CD4-positive, alpha-beta T cell treated with Interferon alpha-2 for 1 hour (primary cell): ENCODE results near the gene NEK11.

Source experiments
- DNase-seq, 2 donors: peaks; one replicate each; pipeline ENCODE4 v3.0.0-alpha.2; 2020 to 2022

Gene NEK11

DNA sequence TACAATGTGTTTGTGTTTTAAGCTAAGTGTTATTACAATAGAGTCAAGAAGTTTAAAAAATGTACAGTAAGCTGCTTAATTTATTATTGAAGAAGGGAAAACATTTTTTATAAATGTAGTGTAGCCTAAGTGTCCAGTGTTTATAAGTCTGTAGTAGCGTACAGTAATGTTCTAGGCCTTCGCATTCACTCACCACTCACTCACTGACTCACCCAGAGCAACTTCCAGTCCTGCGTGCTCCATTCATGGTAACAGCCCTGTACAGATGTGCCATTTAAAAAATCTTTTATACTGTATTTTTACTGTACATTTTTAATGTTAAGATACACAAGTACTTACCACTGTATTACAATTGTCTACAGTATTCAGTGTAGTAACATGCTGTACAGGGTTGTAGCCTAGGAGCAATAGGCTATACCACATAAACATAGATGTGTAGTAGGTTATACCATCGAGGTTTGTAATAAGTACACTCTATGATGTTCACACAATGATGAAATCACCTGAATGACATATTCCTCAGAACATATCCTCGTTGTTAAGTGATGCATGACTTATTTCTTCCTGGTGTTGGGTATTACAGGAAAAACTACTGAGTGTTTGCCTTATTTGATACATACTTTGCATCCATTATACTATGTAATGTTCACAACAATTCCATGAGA, 198.3 kb downstream of the NEK11 start:
- no peak for DNase-seq

DNA sequence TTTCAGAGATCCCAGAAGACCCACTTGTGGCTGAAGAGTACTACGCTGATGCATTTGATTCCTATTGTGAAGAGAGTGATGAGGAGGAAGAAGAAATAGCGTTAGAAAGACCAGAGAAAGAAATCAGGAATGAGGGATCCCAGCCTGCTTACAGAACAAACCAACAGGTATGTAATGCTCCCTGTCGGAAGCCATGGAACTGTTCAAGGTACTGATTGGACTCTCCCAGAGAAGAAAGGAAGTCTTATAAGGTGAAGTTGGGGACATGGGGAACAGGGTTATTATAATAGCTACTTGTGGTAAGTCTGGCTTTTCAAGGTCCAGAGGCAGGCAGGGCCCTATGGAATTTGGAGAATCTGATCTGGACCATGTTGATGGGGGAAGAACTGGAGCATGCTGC, 201.8 kb downstream of the NEK11 start:
- no peak for DNase-seq

DNA sequence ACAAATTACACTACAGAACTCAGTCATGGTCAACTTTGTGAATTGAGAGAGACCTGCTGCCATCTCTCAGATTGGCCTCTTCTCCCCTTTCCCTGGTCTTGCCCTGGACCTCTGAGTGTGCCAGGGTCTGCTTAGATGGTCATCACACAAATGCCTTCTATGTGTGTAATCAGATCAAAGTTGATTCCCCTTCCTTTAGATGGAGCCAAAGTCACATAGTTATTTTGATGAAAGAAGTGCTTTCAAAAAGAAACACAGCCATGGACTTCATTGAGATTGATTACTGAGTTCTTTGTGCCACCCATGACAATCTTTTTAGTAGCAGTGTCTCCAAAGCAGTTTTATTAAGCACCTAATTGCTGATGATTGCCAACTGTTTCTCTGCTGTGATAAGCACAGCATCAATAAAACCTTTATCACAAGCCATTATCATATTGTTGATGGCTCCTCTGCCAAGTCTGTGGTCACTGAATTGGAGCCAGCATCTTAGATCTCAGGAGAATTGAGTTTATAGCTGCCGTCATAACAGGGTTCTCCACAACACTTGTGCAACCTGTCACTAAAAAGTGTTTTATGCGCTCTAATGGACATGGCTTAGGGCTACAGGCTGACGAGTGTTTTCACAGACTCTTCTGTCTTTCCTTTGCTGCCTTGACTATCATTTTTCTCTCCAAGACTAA, 205.2 kb downstream of the NEK11 start:
- DNase-seq, result no peak

DNA sequence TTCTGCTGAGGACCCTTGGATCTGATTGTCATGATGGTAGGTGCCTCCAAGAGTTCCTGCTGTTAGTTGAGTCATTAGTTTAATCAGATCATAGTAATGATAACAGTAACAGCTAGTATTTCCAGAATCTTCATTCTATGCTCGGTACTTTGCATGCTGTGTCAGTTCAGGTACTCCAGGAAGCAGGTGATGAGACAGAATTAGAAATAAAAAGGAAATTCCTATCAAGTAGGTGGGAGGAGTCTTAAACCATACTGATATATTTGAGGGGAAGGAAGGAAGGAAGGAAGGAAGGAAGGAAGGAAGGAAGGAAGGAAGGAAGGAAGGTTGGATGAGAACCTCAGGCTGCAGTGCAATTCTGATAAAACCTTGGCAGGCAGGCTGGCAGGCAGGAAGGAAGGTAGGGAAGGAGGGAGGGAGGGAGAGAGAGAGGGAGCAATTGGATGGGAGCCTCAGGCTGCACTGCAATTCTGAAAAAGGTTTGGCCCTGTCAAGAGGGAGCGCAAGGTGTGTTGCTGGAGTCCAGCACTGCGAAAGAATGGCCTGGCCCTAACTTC, 206.1 kb downstream of the NEK11 start:
- no peak for DNase-seq

DNA sequence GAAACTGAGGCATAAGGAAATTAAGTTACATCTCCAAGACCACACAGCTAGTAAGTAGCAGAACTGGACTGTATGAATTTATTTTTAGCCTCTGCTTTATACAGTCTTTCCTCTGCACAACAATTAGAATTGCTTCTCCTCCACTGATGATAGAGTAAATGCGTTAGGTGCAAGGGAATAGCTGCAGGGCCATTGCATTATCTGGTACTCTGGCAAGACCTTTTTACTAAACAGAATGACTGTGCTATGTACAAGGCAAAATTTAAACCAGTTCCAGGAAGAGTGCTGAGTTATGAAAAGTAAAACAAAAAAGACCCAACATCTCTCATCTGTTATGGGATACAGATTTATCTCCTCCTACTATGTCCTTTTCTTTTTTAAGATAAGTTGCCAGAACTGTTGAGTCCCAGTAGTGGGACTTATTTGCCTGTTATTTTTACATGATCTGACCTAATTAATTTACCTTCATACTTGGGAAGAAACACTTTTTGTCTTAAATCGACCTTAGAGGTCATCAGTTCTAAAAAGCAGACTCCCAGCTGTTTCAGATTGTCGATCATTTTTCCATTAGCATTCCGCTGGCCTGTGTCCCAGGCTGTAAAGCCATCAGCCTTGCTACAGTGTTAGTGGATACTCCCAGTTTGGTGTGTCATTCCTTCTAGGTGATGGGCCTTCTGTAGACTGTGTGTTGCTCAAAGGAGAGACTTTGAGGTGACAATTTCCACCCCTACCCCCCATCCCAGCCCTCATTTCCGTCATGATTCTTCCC, 207.4 kb downstream of the NEK11 start:
- no peak for DNase-seq

DNA sequence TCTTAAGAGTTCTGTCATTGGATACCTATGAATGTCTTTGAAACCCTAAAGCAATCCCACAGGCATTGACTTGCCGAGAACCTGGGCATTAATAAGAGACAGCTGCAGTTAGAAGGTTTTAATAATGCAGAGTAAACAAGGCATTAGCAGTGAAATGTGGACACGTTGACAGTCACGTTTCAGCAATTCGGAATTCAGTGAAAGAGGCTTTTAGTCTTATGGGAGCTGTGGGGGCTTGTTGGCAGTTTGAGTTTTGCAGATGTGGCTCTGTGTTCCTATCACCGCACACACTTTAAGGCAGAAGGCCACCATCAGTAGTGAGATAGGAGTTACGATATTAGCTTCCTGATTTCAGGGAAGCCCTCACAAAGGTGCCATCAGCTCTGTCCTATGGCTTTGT, 209.7 kb downstream of the NEK11 start:
- DNase-seq, result no peak

DNA sequence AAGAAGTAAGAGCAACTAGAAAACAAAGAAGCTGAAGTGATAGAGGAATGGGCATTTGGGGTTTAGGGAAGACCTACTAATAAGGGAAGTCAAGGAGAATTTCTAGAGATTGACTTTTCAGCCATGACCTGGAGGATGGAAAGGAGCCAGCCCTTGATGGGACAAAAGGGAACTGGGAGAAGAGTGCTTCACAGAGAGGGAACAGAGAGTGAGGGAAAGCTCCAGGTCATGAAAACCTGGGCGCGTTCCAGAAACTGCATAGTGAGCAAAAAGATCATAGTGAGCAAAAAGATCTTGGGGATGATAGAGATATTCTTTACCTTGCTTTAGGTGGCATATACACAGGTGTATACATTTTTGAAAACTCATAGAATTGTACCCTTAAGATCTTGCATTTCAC, 211.8 kb downstream of the NEK11 start:
- no peak for DNase-seq

DNA sequence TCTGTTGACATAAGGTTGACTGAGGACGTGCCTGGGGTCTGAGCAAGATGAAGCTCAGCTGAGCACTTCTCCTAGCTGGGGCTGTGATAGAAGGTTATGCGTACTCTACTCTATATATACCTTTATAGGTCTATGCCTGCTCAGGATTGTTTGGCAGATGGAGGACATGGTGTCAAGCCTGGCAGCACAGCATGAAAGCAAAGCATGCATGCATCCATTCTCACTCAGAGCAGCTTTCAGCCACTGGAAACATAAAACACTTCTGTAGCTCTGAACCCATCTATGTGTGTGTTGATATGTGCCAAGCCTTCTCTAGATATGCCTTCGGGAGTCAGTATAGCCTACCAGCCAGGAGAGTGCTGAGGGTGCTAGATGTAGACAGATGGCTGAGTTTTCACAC, 212.6 kb downstream of the NEK11 start:
- DNase-seq, result no peak

DNA sequence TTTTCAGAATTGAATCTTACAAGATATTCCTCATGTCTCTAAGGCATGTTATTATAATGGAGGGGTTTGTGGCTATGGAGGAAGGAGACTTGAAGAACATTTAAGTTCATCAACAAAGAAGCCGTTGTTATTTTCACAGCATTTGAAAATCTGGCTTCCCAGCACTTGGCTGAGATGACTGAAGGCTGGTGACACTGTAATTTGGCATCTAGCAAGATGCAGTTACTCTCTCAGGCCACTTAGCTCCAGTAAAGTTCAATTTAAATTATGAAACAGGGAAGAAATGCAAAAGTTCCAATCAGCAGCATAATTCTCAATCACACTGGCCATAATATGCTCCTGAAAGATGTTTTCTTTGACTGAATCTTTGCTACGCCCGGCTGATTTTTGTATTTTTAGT, 215.5 kb downstream of the NEK11 start:
- no peak for DNase-seq

DNA sequence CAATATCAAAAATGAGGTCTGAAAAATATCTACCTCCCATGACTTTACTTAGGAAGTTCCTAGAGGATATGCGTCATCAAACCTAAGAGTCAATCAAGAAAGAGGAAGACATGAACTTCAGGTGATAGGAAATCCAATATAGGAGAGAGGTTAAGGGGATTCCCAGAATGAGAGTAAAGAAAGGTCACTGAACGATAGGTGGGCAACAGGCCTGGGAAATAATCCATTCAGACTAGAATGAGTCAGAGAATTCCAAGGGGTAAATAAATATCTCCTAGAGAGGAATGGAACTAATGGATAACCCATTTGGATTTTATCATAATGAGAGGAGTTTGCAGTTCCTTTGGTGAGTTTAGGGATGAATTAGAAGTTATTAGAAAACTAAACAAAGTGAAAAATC, 223.8 kb downstream of the NEK11 start:
- DNase-seq, result no peak

DNA sequence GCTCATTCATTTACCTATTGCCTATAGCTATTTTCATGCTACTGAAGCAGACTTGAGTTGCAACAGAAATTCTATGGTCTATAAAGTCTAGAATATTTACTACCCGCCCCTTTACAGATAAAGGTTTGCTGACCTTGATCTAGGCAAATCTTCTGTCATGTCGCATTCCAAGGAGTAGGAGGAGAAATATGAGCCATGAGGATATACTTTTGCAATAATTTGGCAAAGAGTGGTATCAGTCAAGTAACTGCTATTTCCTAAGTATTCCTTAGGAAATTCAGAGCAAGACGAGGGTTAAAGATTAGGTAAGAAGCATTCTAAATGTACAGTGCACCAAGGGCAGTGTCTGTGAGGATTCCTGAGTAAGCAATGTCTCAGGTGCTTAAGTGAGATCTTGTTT, 233.8 kb downstream of the NEK11 start:
- no peak for DNase-seq

DNA sequence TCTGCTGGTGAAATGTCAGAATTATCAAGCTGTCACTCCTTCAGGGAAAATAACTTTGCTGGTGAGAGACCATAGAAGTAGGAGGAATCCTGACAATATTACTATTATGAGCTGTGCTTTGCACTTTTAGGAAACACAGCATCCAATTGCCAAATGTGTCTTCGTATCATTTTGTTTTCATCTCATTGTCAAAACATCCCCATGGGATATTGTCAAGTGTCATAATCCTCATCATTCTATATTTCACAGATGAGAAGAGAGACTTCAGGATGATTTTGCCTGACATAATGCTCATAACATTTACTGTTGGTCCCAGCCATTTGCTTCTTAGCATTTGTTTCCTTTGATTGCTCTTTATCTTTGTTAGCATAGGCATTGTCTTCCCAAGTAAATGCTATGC, 234.4 kb downstream of the NEK11 start:
- no peak for DNase-seq

DNA sequence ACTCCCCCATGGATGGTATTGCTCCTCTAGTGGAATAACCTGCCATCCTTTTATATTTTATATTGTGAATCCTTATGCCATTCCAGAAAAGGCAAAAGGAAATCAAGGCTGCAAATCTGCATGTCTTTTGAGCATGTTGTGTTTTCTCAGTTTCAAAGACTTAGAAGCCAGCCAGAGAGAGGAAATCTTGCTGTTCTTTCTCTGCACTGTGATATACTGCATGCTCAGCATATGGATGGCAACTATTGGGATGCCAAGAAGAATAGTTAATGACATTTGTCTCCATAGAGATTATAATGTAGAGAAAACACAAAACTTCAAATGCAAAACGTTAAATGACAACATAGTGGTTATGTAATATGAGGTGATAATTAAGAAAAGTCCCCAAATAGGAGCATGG, 248.9 kb downstream of the NEK11 start:
- no peak for DNase-seq

DNA sequence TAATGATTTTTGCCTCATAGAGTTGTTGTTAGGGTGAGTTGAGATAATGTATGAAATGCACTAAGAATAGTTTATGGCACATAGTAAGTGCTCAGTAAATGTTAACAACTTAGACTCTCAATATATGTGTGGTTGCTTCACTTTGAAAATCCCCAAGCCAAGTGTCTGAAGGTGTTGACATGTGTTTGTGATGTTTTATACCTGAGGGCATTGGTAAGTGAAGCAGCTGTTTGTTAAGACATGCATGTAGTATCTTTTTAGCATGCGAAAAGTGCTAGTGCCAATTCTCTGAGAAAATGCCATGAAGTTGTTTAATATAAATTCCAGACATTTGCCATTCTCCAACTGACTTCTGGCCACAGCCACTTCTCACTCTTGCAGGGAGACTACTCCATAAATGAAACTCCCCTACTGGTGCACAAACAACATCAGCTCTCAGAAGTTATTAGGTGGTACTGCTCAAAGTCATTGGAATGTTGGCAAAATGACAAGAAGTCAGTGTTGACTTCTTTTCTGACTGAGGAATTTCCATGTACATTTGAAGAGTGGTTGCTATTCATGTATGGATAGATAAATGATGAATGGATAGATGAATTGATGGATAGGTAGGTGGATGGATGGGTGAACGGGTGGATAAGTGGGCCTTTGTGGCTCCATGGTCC, 251.3 kb downstream of the NEK11 start:
- no peak for DNase-seq

DNA sequence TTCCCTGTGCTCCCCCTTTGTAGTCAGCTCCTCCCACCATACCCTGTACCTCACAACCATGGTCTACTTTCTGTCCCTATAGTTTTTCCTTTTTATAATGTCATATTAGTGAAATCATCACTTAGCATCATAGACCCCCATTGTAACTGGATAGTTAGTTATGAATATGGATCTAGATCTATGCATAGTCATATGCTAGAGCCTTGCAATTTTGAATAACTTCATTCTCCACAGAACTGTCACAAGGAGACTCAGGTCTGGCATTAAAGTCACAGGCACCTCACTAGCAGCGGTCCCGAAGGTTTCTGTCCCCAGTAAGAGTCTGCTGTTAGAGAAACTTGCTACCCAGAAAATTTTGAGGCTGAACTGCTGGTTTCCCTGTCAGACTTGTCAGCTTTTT, 252.9 kb downstream of the NEK11 start:
- no peak for DNase-seq

DNA sequence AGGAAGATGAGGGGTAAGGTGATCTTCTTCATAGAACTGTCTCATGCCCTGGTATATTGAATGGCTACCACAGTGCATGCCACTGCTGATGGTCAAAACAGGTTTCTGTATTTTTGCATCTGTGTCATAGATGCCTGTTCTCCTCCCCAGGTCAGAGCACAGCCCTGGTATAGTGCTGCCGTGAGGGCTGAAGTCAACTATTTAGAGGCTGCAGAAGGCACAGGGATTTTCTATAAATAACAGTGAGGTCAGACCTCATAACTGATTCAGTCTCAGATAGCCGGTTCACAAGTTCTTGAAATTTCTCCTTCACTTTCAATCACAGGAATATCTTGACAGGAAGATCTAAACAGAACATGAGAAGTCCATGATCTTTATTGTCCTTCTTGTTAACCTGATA, 255.7 kb downstream of the NEK11 start:
- no peak for DNase-seq

DNA sequence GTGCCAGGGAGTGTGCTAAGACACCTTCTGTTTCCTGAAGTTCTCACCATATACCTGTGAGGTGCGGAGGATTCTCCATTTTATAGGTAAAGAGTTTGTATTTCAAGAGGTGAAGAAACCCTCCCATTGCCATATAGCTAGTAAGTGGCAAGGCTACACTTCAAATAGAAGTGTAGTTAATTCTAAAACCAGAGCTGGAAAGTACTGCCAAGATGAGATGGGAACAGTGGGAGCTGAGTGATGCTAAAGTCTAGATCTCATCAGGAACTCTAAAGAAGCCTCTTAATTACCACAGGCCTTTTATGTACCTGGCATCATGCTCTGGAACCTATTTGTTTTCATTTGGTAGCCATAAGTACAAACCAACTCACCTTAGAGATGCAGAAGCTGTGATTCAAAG, 256.3 kb downstream of the NEK11 start:
- DNase-seq, result no peak

DNA sequence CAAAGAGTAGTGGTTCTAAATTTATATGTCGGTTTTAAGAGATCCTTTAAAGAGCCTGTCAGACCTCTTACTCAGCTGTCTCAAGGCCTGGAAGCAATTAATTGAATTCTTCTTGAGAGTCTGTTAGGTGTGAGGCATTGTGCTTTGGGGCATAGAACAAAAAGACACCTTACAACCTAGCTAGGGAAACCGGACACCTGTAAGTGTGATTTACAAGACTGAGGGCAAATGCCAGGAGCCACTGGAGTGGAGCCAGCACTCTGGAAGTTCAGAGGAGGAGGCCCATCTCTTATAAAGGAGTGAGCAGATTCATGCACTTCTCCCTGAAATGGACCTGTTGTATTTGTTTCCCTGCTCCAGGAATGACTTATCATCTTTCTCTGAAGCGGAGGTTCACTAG, 257.2 kb downstream of the NEK11 start:
- no peak for DNase-seq

DNA sequence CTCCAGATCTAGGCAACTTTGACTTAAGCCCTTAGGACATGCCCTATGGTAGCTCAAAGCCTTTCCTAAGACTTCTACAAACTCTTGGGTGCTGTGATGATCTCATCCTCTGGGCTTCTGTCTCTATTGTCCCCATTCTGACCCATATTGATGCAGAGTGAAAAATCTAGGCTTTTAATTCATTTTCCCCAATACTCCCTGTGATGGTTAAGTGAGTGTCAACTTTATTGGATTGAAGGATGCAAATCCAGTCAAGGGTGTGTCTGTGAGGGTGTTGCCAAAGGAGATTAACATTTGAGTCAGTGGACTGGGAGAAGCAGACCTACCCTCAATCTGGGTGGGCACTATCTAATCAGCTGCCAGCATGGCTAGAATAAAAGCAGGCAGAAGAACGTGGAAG, 257.6 kb downstream of the NEK11 start:
- DNase-seq, result no peak

DNA sequence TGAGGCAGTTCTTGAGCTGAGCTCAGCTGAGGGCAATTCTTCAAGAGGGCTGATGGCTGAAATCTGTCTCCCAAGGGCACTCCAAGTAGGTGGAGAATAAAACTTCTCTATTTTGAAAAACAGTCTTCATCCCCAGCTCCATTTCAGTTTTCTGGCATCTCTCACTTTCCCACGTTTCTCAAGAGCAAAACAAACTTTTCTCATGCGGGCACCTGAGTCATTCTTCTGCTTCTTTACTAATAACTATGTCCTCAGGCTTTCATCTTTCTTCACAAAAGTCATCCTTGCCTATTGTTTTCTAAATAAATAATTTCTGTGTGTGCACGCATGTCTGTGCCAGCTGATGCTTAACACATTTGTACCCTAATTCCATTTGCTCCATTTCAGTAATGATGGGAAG, 258.8 kb downstream of the NEK11 start:
- no peak for DNase-seq

DNA sequence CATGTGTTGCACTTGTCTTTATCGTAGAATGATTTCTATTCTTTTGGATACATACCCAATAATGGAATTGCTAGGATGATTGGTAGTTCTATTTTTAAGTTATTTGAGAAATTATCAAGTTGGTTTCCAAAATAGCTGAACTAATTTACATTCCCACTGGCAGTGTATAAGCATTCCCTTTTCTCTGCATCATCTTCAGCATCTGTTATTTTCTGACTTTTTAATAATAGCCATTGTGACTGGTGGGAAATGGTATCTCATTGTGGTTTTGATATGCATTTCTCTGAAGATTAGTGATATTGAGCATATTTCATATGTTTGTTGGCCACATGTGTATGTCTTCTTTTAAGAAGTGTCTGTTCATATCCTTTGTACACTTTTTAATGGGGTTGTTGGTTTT, 273.2 kb downstream of the NEK11 start:
- DNase-seq, result no peak

DNA sequence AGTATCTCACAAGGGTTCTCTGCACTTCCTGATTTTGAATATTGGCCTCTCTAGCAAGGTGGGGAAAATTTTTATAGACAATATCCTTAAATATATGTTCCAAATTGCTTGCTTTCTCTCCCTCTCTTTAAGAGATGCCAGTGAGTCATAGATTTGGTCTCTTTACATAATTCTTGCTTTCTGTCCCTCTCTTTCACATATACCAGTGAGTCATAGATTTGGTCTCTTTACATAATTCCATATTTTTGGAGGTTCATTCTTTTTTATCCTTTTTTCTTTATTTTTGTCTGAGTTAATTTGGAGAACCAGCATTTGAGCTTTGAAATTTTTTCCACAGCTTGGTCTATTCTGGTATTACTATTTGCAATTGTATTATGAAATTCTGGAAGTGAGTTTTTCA, 277.2 kb downstream of the NEK11 start:
- DNase-seq, result no peak

DNA sequence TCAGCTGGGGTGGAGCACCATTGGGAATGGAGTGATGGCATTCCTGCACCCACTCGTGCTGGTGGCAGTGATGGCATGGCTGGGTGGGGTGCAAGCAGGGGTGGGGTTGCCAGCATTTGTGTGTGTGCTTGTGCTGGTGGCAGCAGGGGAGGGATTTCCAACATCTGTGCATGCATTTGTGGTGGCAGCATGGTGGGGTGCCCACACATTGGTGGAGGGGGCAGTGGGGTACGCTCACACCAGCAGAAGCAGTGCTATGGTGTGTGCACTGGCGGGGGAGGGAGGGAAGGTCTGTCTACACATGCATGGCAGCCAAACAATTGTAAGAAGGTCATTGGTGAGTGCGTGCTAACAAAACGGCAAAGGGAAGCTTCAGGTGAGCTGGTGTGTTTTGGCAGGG, 278.2 kb downstream of the NEK11 start:
- no peak for DNase-seq

DNA sequence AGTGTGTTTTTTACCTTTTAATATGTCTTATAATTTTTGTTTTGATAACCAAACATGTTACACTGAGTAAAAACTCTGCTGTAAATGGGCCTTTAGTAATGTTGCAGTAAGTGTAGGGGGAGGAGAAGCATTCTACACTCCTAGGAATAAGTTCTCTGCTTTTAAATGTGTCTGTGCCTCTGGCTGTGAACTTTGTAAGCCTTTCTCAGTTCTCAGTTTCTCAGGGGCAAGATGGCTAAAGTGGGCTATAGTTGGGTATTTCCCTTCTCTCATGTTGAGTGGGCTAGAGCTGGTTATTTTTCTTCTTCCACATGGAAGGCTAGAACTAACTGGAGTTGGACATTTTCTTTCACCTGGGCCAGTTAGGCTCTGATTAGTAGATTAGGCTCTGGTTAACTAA, 279.6 kb downstream of the NEK11 start:
- DNase-seq, result no peak
